Fibroblast of pulmonary artery (primary cell): Measurements from ENCODE around the gene CLCF1.

Experiments used
- DNase-seq: peaks from one replicate; pipeline ENCODE4 v3.0.0-alpha.2; 2010; ENCODE audit warnings: low read depth
- H3K4me3 ChIP-seq: replicated peaks from 2 replicates; pipeline ENCODE4 v1.5.1; 2011; ENCODE audit warnings: low read depth, mild to moderate bottlenecking, control low read depth, low read length, moderate library complexity
- TF ChIP-seq, protein P1 (sequence below): IDR thresholded peaks from 2 replicates; pipeline ENCODE4 v1.5.1; 2011; ENCODE audit warnings: mild to moderate bottlenecking, control low read depth, low read length, inconsistent platforms; ENCODE audit errors: missing control alignments

The CLCF1 gene

DNA sequence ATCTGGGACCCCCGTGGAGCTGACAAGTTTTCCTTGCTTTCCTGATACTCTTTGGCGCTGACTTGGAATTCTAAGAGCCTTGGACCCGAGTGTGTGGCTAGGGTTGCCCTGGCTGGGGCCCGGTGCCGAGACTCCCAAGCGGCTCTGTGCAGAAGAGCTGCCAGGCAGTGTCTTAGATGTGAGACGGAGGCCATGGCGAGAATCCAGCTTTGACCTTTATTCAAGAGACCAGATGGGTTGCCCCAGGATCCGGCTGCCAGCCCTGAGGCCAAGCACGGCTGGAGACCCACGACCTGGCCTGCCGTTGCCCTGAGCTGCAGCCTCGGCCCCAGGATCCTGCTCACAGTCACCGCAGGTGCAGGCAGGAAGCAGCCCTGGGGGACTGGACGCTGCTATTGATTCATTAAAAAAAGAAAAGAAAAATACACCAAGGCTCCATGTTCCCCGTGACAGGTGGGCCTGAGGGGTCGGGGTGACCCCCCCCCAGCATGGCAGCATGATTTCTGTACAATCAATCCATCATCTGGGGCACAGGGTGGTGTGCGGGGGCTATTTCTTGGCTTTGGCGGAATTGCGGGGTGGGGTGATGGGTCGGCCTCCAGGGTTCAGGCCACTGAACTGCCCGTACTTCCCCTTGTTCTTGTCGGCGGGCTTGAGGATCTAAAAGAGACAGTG is 24.7 kb upstream of the CLCF1 start:
- TF ChIP-seq, protein P1, sequence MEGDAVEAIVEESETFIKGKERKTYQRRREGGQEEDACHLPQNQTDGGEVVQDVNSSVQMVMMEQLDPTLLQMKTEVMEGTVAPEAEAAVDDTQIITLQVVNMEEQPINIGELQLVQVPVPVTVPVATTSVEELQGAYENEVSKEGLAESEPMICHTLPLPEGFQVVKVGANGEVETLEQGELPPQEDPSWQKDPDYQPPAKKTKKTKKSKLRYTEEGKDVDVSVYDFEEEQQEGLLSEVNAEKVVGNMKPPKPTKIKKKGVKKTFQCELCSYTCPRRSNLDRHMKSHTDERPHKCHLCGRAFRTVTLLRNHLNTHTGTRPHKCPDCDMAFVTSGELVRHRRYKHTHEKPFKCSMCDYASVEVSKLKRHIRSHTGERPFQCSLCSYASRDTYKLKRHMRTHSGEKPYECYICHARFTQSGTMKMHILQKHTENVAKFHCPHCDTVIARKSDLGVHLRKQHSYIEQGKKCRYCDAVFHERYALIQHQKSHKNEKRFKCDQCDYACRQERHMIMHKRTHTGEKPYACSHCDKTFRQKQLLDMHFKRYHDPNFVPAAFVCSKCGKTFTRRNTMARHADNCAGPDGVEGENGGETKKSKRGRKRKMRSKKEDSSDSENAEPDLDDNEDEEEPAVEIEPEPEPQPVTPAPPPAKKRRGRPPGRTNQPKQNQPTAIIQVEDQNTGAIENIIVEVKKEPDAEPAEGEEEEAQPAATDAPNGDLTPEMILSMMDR, result no peak
- DNase-seq, result no peak
- H3K4me3 ChIP-seq, result no peak overlapping the region

- TF ChIP-seq, protein P1, result no peak
- DNase-seq, result no peak
- H3K4me3 ChIP-seq, result no peak overlapping the region
Measured at GRCh38 chr11:67397536-67397935, 24.1 kb upstream of the CLCF1 start.

- H3K4me3 ChIP-seq, result no peak overlapping the region
- no peak for DNase-seq
- TF ChIP-seq, protein P1, result no peak
Measured at GRCh38 chr11:67396587-67397389, 23.4 kb upstream of the CLCF1 start.

- DNase-seq, result no peak
- no peak overlapping the region for H3K4me3 ChIP-seq
- TF ChIP-seq, protein P1, result no peak
Measured at GRCh38 chr11:67396259-67396581, 22.8 kb upstream of the CLCF1 start.

- H3K4me3 ChIP-seq, result no peak overlapping the region
- no peak for DNase-seq
- TF ChIP-seq, protein P1, result no peak
Measured at GRCh38 chr11:67395555-67396258, 22.3 kb upstream of the CLCF1 start.

GRCh38 chr11:67393990-67394389 is 20.6 kb upstream of the CLCF1 start:
- DNase-seq, result no peak
- TF ChIP-seq, protein P1, result no peak
- H3K4me3 ChIP-seq, result no peak overlapping the region
